Measurements from ENCODE around the gene OAS2. TPM values are rescaled to one million over a fixed set of nuclear protein-coding genes. Genes with fewer than 3 reads are reported as not detected.
A peak's percentile ranks its signal among the peaks of the same experiment; 100 is the strongest.

OAS2 gene
- polyA plus RNA-seq, 1 donor (not counting 4 experiments of a cell fraction or from before 2014, with no cell fraction given): 92.7 TPM

DNA sequence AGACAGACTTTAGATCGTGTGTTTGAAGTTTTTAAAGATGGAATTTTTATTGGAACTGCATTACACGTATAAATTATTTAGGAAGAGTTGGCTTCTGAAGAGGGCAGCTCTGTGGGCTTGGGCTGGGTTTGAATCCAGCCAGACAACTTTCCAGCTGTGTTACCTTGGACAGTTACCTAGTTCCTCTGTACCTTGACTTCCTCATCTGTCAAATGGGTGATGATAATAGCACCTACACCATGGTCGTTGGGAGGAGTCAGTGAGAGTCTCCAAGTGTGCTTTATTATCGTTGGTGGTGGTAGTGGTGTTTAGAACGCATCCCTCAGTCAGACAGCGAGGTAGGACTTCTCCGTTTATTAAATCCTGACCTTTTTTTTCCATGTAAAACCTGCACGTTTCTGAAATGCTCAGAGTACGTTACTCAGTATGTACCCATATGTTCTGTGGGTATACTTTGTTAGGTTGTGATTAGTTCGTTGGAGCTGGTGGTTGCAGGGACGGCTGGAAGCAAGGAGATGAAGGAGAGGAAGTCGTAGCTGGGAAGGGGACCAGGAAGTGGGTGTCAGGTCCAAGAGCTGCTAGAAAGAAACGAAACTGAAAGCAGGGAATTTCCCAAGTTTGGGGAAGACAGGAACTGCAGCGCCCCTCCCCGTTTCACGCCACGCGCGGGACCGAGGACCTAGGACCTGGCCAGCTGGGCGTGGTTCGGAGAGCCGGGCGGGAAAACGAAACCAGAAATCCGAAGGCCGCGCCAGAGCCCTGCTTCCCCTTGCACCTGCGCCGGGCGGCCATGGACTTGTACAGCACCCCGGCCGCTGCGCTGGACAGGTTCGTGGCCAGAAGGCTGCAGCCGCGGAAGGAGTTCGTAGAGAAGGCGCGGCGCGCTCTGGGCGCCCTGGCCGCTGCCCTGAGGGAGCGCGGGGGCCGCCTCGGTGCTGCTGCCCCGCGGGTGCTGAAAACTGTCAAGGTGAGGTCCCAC, 40.3 kb upstream of the OAS2 start, which contains the start of gene OAS3:
OAS3 (plus strand) TSS at position 734 of the 979 bp plus-strand sequence; CDS start at position 791, 57 bp downstream.
- peak; percentile 64 for DNase-seq (ENCODE audit: low read depth, low spot score)
- dilution Hi-C loops (cut with MboI; ENCODE audit: extremely low pct_ligation_motif_present, low sequenced_read_pairs): no loop called here
- peak; percentile 67 for FAIRE-seq
- H3K27me3 ChIP-seq (ENCODE audit: control insufficient read depth, extremely low read depth, insufficient read depth, low read length): no peaks in the 10 kb centered on the region
- peak within 1 kb of the TSS; percentile 70 for H3K27ac ChIP-seq (ENCODE audit: control insufficient read depth, insufficient read depth, low read length)
- H3K4me2 ChIP-seq (ENCODE audit: control insufficient read depth, extremely low read depth, insufficient read depth, low read depth, low read length): peak within 1 kb of the TSS; percentile 93
- peak within 1 kb of the TSS; percentile 66 to 82 (median 76) for H3K4me3 ChIP-seq (ENCODE audit: control insufficient read depth in 2 of 3, extremely low read depth in 1 of 3, insufficient read depth in 2 of 3, low read depth in 1 of 3, low read length in 3 of 3)
- H3K36me3 ChIP-seq (ENCODE audit: control insufficient read depth in 2 of 2, extremely low read depth in 1 of 2, insufficient read depth in 2 of 2, low read length in 2 of 2): peaks cover 4 to 16% of the 10 kb centered on the region in 2 experiments
- H2AFZ ChIP-seq (ENCODE audit: control insufficient read depth, low read length): peak within 1 kb of the TSS; percentile 66
- peaks cover 37% of the 10 kb centered on the region for H3K79me2 ChIP-seq (ENCODE audit: control insufficient read depth, insufficient read depth, low read length)
- H3K9me1 ChIP-seq (ENCODE audit: control insufficient read depth, extremely low read depth, insufficient read depth, low read length): no peaks in the 10 kb centered on the region
- no peaks in the 10 kb centered on the region for H3K9me3 ChIP-seq (ENCODE audit: control insufficient read depth, low read depth, low read length)
- H3K4me1 ChIP-seq (ENCODE audit: control insufficient read depth, extremely low read depth, insufficient read depth, low read length): peaks cover 38% of the 10 kb centered on the region
- peak within 1 kb of the TSS; percentile 88 for H3K9ac ChIP-seq (ENCODE audit: control insufficient read depth, extremely low read depth, insufficient read depth, low read length)
- H4K20me1 ChIP-seq (ENCODE audit: control insufficient read depth, extremely low read depth, insufficient read depth, low read length): no peaks in the 10 kb centered on the region
- TF ChIP-seq EZH2 (IDR thresholded peaks at IDR 0.05; ENCODE audit: low read length): no peak
- TF ChIP-seq, protein P1, sequence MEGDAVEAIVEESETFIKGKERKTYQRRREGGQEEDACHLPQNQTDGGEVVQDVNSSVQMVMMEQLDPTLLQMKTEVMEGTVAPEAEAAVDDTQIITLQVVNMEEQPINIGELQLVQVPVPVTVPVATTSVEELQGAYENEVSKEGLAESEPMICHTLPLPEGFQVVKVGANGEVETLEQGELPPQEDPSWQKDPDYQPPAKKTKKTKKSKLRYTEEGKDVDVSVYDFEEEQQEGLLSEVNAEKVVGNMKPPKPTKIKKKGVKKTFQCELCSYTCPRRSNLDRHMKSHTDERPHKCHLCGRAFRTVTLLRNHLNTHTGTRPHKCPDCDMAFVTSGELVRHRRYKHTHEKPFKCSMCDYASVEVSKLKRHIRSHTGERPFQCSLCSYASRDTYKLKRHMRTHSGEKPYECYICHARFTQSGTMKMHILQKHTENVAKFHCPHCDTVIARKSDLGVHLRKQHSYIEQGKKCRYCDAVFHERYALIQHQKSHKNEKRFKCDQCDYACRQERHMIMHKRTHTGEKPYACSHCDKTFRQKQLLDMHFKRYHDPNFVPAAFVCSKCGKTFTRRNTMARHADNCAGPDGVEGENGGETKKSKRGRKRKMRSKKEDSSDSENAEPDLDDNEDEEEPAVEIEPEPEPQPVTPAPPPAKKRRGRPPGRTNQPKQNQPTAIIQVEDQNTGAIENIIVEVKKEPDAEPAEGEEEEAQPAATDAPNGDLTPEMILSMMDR (optimal IDR thresholded peaks at IDR 0.05 in 1 of 3, IDR thresholded peaks at IDR 0.05 in 1 of 3, conservative IDR thresholded peaks at IDR 0.05 in 1 of 3; ENCODE audit: extremely low read depth in 1 of 3, insufficient read depth in 2 of 3, low read length in 3 of 3): no peak

DNA sequence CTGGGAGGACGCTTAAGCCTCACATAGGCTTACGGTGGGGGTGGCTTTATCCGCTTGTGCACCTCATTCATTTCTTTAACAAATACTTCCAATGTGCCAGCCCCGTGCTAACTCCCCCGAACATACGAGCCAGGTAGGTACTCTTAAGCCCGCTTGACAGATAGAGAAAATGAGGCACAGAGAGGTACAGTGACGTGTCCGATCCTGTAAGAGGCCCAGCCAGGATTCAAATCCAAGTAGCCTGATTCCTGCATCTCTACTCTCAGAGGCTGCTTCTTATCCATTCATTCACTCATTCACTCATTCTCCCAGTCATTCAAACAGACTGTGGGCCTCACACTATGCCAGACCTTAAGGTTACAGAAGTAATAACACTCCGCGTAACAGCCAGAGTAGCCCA, 39.6 kb upstream of the OAS2 start:
- Histone ChIP-seq H3K9me1 (ENCODE audit: control insufficient read depth, extremely low read depth, insufficient read depth, low read length) (no peaks in the 10 kb centered on the region), H3K79me2 (ENCODE audit: control insufficient read depth, insufficient read depth, low read length) (peaks cover 40% of the 10 kb centered on the region), H3K9me3 (ENCODE audit: control insufficient read depth, low read depth, low read length) (no peaks in the 10 kb centered on the region), H3K4me1 (ENCODE audit: control insufficient read depth, extremely low read depth, insufficient read depth, low read length) (peaks cover 38% of the 10 kb centered on the region), H3K4me3 (ENCODE audit: control insufficient read depth in 2 of 3, extremely low read depth in 1 of 3, insufficient read depth in 2 of 3, low read depth in 1 of 3, low read length in 3 of 3) (peak overlapping the region; percentile 66 to 82 (median 76)), H3K4me2 (ENCODE audit: control insufficient read depth, extremely low read depth, insufficient read depth, low read depth, low read length) (peak overlapping the region; percentile 93), H3K9ac (ENCODE audit: control insufficient read depth, extremely low read depth, insufficient read depth, low read length) (peak overlapping the region; percentile 88), H3K27me3 (ENCODE audit: control insufficient read depth, extremely low read depth, insufficient read depth, low read length) (no peaks in the 10 kb centered on the region), H3K27ac (ENCODE audit: control insufficient read depth, insufficient read depth, low read length) (peak overlapping the region; percentile 70), H3K36me3 (ENCODE audit: control insufficient read depth in 2 of 2, extremely low read depth in 1 of 2, insufficient read depth in 2 of 2, low read length in 2 of 2) (peaks cover 6 to 20% of the 10 kb centered on the region in 2 experiments), H2AFZ (ENCODE audit: control insufficient read depth, low read length) (peak overlapping the region; percentile 66), H4K20me1 (ENCODE audit: control insufficient read depth, extremely low read depth, insufficient read depth, low read length) (no peaks in the 10 kb centered on the region)
- no peak for DNase-seq (ENCODE audit: low read depth, low spot score)
- TF ChIP-seq EZH2 (IDR thresholded peaks at IDR 0.05; ENCODE audit: low read length): no peak
- TF ChIP-seq, protein P1 (optimal IDR thresholded peaks at IDR 0.05 in 1 of 3, IDR thresholded peaks at IDR 0.05 in 1 of 3, conservative IDR thresholded peaks at IDR 0.05 in 1 of 3; ENCODE audit: extremely low read depth in 1 of 3, insufficient read depth in 2 of 3, low read length in 3 of 3): no peak
- dilution Hi-C loops (cut with MboI; ENCODE audit: extremely low pct_ligation_motif_present, low sequenced_read_pairs): no loop called here
- peak; percentile 41 for FAIRE-seq

Data from keratinocyte (primary cell).